NCI-H748 (cell line): ENCODE measurements around the gene GTF3C5.
"Not testable (repeated sequence)": the region's sequence is repeated elsewhere in the genome, so short reads cannot be mapped to it uniquely, and the experiment has no call there.

Source experiments
- DNase-seq: peaks from one replicate; lab custom pipeline; 2025; ENCODE audit not compliant: unreplicated experiment; lab: John Stamatoyannopoulos, UW

GTF3C5 gene

GRCh38 chr9:133067006-133067405, 36.2 kb downstream of the GTF3C5 start:
- DNase-seq: no peak

- no peak for DNase-seq
Measured at GRCh38 chr9:133067813-133068212, 37.0 kb downstream of the GTF3C5 start.

GRCh38 chr9:133068431-133068830, 37.6 kb downstream of the GTF3C5 start:
- DNase-seq: not testable (repeated sequence)

GRCh38 chr9:133070500-133070961, 39.7 kb downstream of the GTF3C5 start:
- not testable (repeated sequence) for DNase-seq

- DNase-seq: not testable (repeated sequence)
Measured at GRCh38 chr9:133070985-133071384, 40.2 kb downstream of the GTF3C5 start.

- DNase-seq: no peak
Measured at GRCh38 chr9:133071484-133072150, 40.8 kb downstream of the GTF3C5 start.

GRCh38 chr9:133072210-133072609, 41.4 kb downstream of the GTF3C5 start:
- DNase-seq: not testable (repeated sequence)

- DNase-seq: no peak
Measured at GRCh38 chr9:133073086-133074014, 42.6 kb downstream of the GTF3C5 start.

- DNase-seq: no peak
Measured at GRCh38 chr9:133074111-133074651, 43.4 kb downstream of the GTF3C5 start.

GRCh38 chr9:133075925-133076630, 45.3 kb downstream of the GTF3C5 start:
- no peak for DNase-seq

GRCh38 chr9:133076691-133077090, 45.9 kb downstream of the GTF3C5 start:
- no peak for DNase-seq

GRCh38 chr9:133078486-133078885, 47.7 kb downstream of the GTF3C5 start:
- DNase-seq: no peak

GRCh38 chr9:133080161-133080560, 49.4 kb downstream of the GTF3C5 start:
- no peak for DNase-seq

GRCh38 chr9:133080786-133081779, 50.3 kb downstream of the GTF3C5 start:
- not testable (repeated sequence) for DNase-seq

- not testable (repeated sequence) for DNase-seq
Measured at GRCh38 chr9:133081957-133082644, 51.3 kb downstream of the GTF3C5 start.

- DNase-seq: not testable (repeated sequence)
Measured at GRCh38 chr9:133083688-133084087, 52.9 kb downstream of the GTF3C5 start.

GRCh38 chr9:133086212-133086860, 55.5 kb downstream of the GTF3C5 start:
- not testable (repeated sequence) for DNase-seq

- DNase-seq: no peak
Measured at GRCh38 chr9:133086894-133087293, 56.1 kb downstream of the GTF3C5 start.
